HG03565 (cell line): ENCODE data around the gene SF3B5.
A peak's percentile ranks its signal among the peaks of the same experiment; 100 is the strongest.
"Not testable (repeated sequence)": the region's sequence is repeated elsewhere in the genome, so short reads cannot be mapped to it uniquely, and the experiment has no call there.

ENCODE experiments used
- ATAC-seq: cut with Tn5 transposase; IDR thresholded peaks from one replicate; pipeline ENCODE4 v1.9.1; 2021; ENCODE audit warnings: mild to moderate bottlenecking, moderate library complexity; ENCODE audit not compliant: unreplicated experiment

SF3B5 gene

GRCh38 chr6:144106206-144106605 lies 10.8 kb upstream of the SF3B5 start:
- ATAC-seq: no peak

GRCh38 chr6:144104898-144105487 lies 9.6 kb upstream of the SF3B5 start:
- ATAC-seq: peak; percentile 63

- ATAC-seq: no peak
Observed at GRCh38 chr6:144104488-144104887, 9.1 kb upstream of the SF3B5 start.

GRCh38 chr6:144103026-144103563 lies 7.7 kb upstream of the SF3B5 start:
- ATAC-seq: no peak

GRCh38 chr6:144098993-144099392 lies 3.6 kb upstream of the SF3B5 start:
- ATAC-seq: no peak

- no peak for ATAC-seq
Observed at GRCh38 chr6:144094731-144095133, 641 bp downstream of the SF3B5 start.

- ATAC-seq: no peak
Observed at GRCh38 chr6:144093658-144094057, 1.7 kb downstream of the SF3B5 start.

- ATAC-seq: no peak
Observed at GRCh38 chr6:144093236-144093635, 2.1 kb downstream of the SF3B5 start.

GRCh38 chr6:144090384-144090783 lies 5.0 kb downstream of the SF3B5 start:
- no peak for ATAC-seq

- ATAC-seq: no peak
Observed at GRCh38 chr6:144087789-144088426, 7.5 kb downstream of the SF3B5 start.

GRCh38 chr6:144086959-144087358 lies 8.4 kb downstream of the SF3B5 start:
- no peak for ATAC-seq

GRCh38 chr6:144083172-144083571 lies 12.2 kb downstream of the SF3B5 start:
- ATAC-seq: no peak

- ATAC-seq: not testable (repeated sequence)
Observed at GRCh38 chr6:144082412-144082811, 13.0 kb downstream of the SF3B5 start.

- ATAC-seq: no peak
Observed at GRCh38 chr6:144077871-144078270, 17.5 kb downstream of the SF3B5 start.

GRCh38 chr6:144075875-144076274 lies 19.5 kb downstream of the SF3B5 start:
- ATAC-seq: no peak

GRCh38 chr6:144075187-144075586 lies 20.2 kb downstream of the SF3B5 start:
- no peak for ATAC-seq

- no peak for ATAC-seq
Observed at GRCh38 chr6:144073024-144073423, 22.3 kb downstream of the SF3B5 start.

GRCh38 chr6:144069506-144069905 lies 25.9 kb downstream of the SF3B5 start:
- ATAC-seq: no peak

GRCh38 chr6:144068794-144069193 lies 26.6 kb downstream of the SF3B5 start:
- no peak for ATAC-seq

GRCh38 chr6:144066741-144067484 lies 28.5 kb downstream of the SF3B5 start:
- peak; percentile 36 for ATAC-seq

- ATAC-seq: no peak
Observed at GRCh38 chr6:144066255-144066654, 29.1 kb downstream of the SF3B5 start.

GRCh38 chr6:144065213-144065660 lies 30.1 kb downstream of the SF3B5 start:
- ATAC-seq: no peak
